Ovary (tissue), 3 donors: ENCODE data around the gene EFNA1.

ENCODE experiments used
- CTCF ChIP-seq, 3 donors: fragments of 450-650 bp in 2 of 3; fragments of 200-600 bp in 1 of 3; IDR thresholded peaks; one replicate each; pipeline versions ENCODE4 v1.5.1 to v1.8.0; 2016 to 2022; ENCODE audit warnings: antibody characterized with exemption in 3 of 3, mild to moderate bottlenecking in 1 of 3
- EP300 ChIP-seq: sonication (generic); formaldehyde crosslinking; IDR thresholded peaks from one replicate; pipeline ENCODE4 v1.6.1; 2017; ENCODE audit warnings: antibody characterized with exemption
- donor health status: DM: no; HTN: no; CAD: no.

- TF ChIP-seq CTCF (IDR thresholded peaks at IDR 0.05) (no peak), EP300 (no peak)
Observed at GRCh38 chr1:155105604-155106011, 22.1 kb upstream of the EFNA1 start.
